Stimulated activated CD4-positive, alpha-beta T cell treated with anti-CD3 and anti-CD28 coated beads, TNF-alpha, amount 100 ng/mL, for 48 hours (primary cell): Measurements from ENCODE around the gene WBP1.
"Not testable (repeated sequence)": the region's sequence is repeated elsewhere in the genome, so short reads cannot be mapped to it uniquely, and the experiment has no call there.

Source experiments
- DNase-seq, 3 donors: peaks; one replicate each; pipeline ENCODE4 v3.0.0-alpha.2; 2020; ENCODE audit warnings: low read depth in 3 of 3

Gene WBP1

GRCh38 chr2:74458132-74458937, at the start of gene WBP1:
TSS of gene WBP1 (plus strand) at chr2:74458438. CDS start at chr2:74458603, 165 bp downstream.
- DNase-seq, result peak; percentile 95 to 99 (median 97)

- no peak for DNase-seq
Observed at GRCh38 chr2:74413001-74413698, 45.1 kb upstream of the WBP1 start.

DNA sequence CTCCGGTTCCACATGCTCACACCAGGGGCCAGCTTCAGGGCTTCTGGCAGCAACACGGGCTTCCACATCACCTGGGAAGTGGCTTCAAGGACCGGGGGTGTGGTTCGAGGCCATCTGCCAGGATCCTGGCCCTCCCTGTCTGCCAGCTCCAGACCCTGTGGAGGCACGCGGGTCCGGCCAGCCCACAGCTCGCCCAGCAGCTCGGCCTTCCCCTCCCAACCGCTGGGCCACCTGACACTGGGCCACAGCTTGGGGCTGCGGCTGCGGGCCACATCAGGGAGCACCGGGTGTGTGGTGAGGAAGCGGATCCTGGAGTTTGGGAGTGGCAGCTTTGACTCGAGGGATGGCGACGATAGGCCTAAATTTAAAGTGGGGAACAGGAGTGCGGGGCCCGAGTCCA, 43.8 kb upstream of the WBP1 start:
- DNase-seq, result no peak

DNA sequence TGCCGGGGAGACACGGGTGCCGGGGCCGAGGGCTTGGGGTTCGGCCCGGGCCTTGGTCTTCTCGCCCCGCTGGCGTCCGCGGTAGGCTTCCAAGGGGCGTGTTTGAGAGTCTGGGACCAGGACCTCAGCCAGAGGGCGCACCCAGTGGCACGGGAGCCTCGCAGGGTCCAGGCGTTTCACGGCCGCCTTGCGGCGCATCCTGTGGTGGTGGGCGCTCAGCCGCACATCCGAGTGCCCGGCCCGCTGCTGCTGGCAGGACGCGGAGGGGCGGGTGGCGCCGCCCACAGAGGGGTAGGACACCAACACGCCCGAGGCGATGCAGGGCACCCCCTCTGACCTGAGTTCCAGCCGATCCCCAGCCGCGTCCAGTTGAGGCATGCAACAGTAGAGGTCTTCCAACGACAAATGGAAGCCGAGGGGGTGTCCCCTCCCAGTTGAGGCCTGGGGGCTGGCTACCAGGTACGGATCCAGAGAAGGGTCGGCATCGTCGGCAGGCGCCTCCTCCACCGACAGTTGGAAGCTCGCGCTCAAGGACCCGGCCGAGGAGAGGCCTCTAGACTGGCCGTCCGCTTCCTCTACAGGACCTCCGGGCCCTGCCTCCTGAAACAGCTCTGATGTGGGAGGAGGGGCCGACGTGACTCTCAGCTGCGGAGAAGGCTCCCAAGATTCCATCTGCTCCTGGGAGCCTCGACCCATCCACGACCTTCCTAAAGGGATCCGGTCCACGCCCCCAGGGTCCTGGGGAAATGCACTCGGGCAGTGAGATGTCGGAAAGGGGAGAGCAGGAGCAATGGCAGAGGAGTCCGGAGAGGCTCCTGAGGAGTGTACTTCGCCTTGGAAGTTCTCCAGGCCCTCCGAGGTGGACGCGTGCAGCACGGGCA, 43.1 kb upstream of the WBP1 start:
- peak in 1 of 3 donors; percentile 23 for DNase-seq

GRCh38 chr2:74415762-74416395, 42.4 kb upstream of the WBP1 start:
- no peak for DNase-seq

- DNase-seq, result no peak
Observed at GRCh38 chr2:74416778-74417177, 41.5 kb upstream of the WBP1 start.

- DNase-seq, result no peak
Observed at GRCh38 chr2:74417197-74417596, 41.0 kb upstream of the WBP1 start.

DNA sequence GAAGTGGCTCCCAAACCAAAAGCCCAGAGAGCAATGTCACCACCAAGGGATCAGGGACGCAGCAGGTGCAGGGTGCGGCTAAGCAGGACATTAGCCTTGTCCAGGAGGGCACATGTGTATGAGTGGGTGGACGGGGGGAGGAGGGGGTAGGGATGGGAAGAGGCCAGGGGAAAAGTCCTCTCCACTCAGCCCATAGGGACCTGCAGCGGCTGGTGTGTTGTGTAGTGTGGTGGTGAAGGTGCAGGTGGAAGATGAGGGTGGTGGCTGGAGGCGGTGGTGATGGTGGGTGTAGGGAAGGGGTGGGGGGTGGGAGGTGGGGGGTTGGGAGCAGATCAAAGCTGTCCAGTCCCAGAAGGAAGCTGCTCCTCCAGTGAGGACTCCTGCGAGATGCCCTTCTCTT, 40.5 kb upstream of the WBP1 start:
- DNase-seq, result no peak

DNA sequence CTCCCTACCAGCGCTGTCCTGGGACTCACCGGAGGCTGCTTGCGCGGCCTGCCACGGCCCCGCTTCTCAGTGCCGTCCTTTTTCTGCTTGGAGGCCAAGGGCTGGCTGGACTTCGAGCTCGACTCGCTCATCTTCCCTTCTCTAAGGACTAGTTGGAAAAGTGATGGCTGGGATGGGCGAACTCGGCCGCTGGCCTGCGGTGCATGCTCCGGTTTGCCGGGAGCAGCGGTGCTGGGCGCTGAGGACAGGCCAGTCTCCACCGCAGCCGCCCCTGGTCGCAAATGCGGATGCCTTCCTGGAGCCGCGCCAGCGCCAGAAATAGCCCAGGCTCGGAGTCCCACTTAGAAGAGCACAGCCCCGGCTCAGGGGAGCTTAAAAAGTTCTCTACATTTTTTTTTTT, 39.9 kb upstream of the WBP1 start:
- DNase-seq, result no peak

- no peak for DNase-seq
Observed at GRCh38 chr2:74419345-74419744, 38.9 kb upstream of the WBP1 start.

GRCh38 chr2:74420006-74420405, 38.2 kb upstream of the WBP1 start:
- no peak for DNase-seq

GRCh38 chr2:74420443-74421103, 37.7 kb upstream of the WBP1 start:
- DNase-seq, result not testable (repeated sequence)

GRCh38 chr2:74421221-74421870, 36.9 kb upstream of the WBP1 start, which contains the start of the genes C2orf81 and WDR54:
TSS of gene C2orf81 (minus strand) at chr2:74421619. CDS start at chr2:74421560, 59 bp downstream.
TSS of gene WDR54 (plus strand) at chr2:74421730. CDS start at chr2:74422154, 424 bp downstream.
- DNase-seq, result peak; percentile 85 to 97 (median 91)

GRCh38 chr2:74423231-74424095, 34.8 kb upstream of the WBP1 start:
- DNase-seq, result no peak

GRCh38 chr2:74424139-74424992, 33.9 kb upstream of the WBP1 start:
- no peak for DNase-seq

- no peak for DNase-seq
Observed at GRCh38 chr2:74424995-74425406, 33.2 kb upstream of the WBP1 start.

- no peak for DNase-seq
Observed at GRCh38 chr2:74425523-74425922, 32.7 kb upstream of the WBP1 start.

GRCh38 chr2:74426181-74426758, 32.0 kb upstream of the WBP1 start:
- no peak for DNase-seq
